Dermis blood vessel endothelial cell (primary cell): ENCODE data around the gene C11orf65. TPM values are rescaled to one million over a fixed set of nuclear protein-coding genes. Genes with fewer than 3 reads are reported as not detected.

Experiments
- DNase-seq: peaks from one replicate; pipeline ENCODE4 v3.0.0; 2010
- total RNA-seq: library from RNA; depleted of rRNA; stranded (reverse); fragments of >200 nt; gene quantifications from 2 replicates; pipeline ENCODE4 v1.2.3, GENCODE V29; 2014

C11orf65 gene, protein sequence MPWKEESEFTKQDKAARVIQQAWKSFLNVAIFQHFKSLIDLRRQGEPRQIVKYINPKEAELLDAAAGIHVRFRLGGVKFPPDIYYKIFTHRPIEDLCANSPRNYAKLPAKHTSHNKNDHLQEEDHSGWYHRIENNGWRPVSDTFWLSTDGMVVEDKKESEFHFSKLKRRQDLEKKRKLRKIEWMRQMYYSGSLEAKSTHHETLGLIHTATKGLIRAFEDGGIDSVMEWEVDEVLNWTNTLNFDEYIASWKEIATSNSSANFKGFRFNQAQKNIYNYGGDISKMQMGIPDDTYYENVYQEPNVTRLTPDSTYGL
- 0.09 TPM in 1 of 2 replicates, not detected in the other for total RNA-seq

DNA sequence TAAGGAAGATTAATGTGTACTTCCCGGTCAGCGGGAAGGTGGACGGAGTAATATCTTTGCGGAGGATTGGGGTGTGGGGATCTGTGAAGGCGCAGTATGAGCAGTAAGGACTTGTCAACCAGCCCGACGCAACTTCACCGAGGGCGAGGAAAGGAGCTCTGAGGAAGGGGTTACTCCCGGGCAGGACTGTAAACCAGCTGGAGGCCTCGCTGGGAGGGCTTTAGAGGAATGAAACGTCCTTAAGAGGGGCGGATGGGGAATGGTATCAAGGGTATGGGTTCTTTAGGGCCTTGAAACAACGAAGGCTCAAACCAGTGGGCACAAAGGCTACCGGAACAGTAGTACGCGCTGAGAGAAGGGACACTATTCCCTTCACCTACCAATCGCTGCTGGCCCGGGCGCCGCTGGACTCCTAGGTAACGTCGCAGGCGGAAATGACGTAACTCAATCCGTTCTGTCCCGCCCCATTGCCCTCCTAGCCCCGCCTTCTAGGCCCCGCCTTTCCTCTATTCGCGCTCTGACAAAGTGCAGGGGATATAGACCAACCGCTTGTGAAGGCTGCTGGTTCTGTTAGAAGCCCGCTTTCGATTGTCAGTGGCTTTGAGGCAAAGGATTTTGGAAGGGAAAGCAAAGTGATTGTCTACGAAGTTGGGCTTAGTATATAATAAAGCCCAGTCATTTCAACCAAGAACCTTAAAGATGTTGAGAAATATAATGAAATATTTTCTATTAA lies at the start of gene C11orf65:
Gene C11orf65 (minus strand): TSS at position 439 of the 733 bp plus-strand sequence. CDS start 5,970 bp downstream, outside the sequence.
- DNase-seq: peak; percentile 99

DNA sequence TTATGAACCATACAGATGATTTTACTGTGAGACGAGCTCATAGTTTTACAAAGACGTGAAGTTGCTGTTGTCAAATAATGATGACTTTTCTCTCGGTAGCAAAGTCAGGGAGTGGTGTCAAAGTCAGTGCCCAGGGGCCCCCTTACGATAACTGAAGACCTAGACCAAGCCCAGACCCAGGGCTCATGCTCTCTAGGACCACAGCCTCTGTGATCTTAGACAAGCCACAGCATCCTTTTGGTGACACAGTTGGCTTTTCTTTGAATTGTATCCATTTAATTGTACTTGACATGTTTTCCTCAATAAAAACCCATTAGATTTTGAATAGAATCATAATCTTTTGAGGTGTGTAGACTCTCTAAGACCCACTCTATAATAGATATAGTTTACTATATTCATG lies 48.8 kb upstream of the C11orf65 start:
- no peak for DNase-seq

DNA sequence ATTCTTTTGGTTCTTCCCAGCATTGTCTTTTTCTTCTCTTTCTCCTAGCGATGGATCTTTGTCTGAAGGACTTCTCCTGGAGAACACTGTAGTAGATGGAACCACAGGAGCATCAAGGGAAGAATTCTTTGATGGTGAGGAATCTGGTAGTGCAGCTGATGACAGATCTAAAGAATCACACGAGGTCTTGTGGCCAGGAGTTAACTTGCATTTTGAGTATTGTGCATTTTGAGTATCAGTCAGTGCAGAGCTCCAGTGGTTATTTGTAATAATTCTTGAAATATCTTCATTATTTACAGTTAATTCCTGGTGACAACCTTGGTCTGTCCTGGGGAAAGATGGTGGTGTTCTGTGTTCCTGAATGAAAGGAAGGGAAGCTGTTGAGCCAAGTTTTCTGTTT lies 45.4 kb upstream of the C11orf65 start:
- no peak for DNase-seq

DNA sequence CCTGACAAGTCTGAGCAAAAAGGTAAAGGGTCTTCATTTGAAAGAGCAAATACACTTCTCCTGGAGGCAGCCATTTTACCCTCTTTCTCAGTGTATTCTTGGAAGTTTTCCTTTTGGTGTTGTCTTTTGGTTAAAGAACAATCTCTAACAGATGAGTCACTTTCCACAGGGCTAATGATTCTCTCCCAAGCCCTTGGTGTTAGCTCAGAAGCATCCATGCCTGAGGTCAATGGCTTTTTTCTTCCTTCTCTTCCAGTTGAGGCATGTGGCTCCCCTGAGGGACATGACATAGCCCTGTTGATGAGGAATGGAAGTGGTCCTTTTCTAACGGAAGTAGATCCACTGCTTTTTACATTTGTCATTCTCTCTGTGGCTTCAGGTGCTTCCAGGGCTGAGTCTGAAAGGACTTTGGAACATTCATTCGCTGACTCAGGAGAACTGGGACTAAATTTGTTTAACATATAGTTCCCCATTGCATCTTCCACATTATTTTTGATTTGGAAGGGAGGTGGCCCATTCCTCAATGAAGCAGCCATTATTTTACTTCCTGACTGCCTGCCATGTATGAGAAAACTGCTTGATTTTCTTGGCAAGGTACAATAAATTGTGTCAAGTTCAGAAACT lies 44.6 kb upstream of the C11orf65 start:
- DNase-seq: no peak

DNA sequence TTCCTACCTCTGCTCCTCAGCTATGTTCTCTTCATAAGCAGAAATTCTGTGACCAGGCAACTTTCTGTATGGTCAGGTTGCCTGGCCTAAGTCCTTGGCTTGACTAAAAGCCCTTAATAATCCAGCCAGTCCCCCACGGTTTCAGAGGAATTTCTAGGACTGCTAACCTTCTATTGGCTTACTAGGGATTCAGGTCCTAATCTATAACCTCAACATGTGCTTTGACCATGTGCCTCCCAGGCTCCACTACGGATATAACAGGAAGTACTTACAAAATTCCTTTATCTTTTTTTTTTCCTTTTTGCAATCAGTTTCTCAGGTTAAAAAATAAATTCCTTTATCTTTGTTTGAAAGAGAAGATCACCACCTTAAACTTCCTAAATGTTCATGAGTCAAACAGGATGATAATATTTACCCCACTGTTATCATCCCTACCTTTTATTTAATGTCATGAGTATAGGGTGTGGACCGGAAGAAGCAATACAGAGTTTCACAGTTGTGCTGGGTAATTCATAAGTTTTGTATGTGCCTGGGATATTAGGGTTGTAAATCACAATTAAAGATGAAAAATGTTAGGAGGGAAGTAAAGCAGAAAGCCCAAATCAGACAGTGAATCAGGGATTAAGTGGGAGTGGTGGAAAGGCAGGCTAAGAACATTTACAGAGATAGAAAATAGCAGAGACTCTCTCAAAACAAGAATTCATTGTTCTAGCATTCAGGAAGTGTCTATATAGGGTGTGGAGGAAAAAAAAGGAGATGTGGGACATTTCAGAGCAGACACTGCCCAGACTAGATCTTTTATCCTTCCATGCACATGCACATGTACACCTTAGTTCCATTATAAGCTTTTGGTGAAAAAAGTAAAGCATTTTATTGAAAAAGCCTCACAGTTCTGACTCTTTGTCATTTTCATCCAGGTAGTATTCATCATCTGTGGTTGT lies 41.6 kb upstream of the C11orf65 start:
- no peak for DNase-seq

DNA sequence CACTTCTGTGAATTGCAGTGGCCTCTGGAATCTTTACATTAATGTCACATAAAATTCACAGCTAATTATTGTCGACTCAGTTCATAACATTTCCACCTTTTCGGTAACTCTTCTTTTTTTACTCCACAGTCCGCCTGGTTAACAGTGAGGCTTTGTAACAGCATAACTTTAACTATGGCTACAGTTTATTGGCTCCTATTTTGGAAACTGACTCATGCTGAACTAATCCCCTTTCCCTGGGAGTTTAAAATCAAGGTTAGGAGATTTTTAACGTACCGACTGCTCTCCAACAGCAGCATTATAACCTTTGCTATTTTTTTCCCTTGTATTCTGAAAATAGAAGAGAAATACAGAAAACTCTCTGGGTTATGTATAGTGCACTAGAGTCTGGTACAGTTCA lies 34.1 kb upstream of the C11orf65 start:
- DNase-seq: no peak

DNA sequence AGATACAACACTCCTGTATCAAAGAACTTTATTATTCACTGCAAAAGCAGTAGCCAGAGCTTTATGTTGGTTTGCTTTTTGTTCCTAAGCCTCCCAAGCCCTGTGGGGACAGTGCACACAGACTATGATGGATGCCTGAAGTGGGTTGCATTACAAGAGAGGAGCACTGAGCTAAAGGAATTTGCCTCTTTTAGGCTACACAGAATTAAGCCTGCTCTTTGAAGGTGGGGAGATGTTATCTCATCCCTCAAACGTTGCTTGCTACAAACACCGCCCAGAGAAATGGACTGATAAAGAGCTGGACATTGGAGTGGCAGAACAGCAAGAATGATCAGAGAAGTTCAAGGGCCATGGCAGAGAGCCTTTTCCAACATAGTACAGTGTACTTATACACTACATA lies 33.4 kb upstream of the C11orf65 start:
- no peak for DNase-seq

DNA sequence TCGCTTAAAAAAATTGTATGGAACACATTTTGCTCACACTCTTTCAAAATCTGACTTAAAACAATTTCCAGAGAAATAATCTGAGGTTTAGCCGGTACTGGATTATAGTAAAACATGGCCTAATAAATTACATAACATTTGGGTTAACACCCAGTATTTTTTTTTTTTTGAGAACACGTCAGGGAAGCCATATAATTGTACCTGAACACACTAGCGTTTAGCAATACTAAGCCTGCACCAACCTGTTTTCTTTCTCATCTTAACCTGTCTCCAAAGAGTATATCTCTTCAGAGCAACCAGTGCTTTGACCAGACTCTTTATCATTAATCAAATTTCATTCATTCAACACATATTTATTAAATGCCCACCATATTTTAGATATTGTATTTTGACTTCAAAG lies 32.8 kb upstream of the C11orf65 start:
- no peak for DNase-seq

DNA sequence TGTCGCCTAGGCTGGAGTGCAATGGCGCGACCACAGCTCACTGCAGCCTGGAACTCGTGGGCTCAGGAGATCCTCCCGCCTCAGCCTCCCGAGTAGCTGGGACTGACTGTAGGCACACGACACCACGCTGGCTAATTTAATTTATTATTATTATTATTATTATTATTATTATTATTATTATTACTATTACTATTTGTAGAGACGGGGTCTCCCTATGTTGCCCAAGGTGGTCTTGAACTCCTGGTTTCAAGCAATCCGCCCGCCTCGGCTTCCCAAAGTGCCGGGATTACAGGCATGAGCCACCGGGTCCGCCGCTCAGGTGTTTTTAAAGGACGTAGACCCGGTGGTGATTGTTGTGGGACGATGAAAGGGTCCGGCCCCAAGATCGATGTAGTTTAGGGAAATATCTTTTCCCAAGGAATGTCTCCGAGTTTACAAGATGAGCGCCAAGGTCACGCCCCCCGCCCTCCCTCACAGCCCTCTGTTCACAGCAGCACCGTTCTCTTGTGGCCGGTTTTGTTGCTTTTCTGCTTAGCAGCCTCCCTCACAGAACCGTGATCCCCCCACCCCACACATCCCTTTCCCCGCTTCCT lies 31.6 kb upstream of the C11orf65 start:
- DNase-seq: no peak

DNA sequence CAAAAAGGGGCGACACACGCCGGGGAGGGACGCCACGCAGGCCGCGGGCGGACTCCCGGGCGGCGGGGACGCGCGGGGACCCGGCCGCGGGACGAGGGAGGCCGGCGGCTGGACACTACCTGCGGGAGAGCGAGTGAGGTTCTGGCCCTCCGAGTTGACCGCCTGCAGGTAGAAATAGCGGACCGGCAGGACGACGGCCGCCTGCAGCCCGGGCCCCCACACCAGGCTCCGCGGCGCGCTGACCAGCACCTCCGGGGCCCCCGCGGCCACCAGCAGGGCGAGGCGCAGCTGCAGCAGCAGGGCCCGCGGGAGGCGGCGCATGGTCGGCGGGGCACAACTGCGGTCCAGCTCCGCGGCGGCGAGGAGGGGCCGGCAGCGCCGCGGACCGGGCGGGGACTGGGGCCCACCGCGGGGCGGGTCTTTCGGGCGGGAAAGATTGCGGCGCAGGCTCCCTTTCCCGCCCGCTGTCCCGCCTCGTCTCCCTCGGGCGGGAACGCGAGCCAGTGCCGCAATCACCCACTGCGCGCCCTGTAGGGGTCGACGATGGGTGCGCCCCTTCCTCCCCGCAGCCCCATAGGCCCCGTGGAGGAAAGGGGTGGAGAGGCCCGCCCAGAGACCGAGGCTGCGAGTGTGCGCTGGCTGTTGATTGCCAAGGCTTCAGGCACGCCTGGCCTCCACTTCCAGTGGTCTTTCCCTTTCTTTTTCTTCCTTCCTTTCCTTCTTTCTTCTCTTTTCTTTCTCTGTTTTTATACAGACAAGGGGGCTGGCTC lies 30.9 kb upstream of the C11orf65 start, which contains the start of gene POGLUT3:
Gene POGLUT3 (minus strand): TSS at position 339 of the 770 bp plus-strand sequence. CDS start 18 bp downstream, at position 321.
- peak; percentile 62 for DNase-seq

DNA sequence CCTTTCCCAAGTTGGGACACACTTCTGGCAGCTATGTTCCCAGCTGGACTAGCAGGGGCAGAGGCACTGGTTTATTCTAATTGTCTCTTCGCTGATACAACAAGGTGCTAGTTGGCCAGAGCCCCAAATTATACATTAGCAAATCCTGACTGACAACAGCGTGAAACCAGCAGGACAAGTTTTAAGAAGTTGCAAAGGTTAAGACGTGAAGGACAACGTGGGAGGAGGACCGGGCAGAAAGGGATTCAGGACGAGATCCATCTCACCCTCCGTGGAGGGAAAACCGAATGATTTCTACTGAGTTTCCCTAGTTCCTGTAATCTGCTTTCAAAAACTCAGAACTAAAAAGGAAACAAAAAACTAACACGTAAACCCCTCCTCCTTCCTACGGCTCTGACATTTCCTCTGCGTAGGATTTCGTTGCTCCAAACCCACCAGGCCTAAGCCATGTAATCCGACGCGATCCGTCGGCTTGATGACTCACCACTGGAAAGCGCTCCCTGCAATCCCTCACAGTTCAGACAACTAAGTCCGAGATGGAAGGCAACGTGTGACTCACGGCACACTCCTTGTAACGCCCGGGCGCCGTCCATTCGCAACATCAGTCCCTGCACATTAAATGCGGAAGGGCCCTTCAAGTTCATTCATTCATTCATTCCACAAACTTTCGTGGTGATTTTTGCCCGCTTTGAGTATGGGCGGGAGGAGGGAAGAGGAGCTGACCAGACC lies 30.2 kb upstream of the C11orf65 start:
- DNase-seq: peak; percentile 99

DNA sequence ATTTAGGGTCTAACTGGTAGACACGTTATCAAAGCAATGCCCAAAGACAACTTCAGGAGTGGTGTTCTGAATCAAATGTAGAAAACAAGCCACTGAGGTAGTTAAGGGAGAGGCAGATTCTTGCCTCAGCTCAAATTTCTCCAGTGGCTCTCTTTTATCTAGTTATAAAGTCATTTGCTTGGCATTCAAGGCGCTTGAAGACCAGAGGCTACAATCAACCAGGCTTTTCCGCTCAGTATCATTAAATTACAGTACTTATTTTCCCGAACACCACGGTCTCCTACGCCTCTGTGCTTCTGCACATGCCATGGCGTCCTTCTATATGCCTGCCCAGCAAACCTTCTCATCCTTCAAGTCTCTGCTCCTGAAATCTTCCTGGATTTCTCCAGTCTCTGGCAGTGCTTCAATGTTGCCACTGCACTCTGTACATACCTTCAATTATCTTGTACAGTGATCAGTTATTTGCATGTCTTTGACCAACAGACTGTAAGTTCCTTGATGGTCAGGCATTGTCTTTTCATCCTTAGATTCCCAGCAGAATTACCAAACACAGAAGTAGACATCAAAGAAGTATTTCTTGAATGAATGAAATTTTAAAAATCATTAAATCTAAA lies 29.4 kb upstream of the C11orf65 start:
- peak; percentile 15 for DNase-seq

DNA sequence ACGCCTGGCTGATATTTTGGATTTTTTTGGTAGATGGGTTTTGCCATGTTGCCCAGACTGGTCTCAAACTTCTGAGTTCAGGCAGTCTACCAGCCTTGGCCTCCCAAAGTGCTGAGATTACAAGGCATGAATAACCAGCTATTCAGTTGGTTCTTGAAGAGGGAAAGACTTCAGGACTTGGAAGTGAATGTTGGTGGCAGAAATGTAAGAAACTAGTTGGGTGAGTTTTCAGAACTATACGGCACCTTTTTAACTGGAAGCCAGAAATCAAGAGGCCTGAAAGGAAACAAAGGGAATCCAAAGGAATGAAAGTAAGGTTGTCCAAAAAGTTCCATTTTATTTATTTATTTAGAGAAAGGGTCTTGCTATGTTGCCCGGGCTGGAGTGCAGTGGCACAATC lies 28.0 kb upstream of the C11orf65 start:
- no peak for DNase-seq

DNA sequence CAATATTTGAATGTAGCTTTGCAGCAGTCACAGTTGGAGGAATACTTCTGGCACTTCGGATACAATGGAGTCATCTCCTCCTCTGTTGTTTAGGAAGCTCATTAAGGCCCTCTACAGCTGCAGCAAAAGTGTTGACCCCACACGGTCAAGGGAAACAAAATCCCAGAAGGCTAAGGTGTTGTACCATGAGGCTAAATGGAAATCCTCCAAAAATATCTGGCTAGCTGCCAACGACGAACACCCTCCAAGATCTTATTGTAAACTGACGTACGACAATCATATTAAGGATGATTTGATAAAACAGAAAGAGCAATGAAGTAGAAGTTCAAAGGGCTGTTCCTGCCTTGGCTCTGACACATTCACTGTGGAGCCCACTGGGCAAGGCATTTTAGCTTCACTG lies 26.9 kb upstream of the C11orf65 start:
- peak; percentile 28 for DNase-seq

DNA sequence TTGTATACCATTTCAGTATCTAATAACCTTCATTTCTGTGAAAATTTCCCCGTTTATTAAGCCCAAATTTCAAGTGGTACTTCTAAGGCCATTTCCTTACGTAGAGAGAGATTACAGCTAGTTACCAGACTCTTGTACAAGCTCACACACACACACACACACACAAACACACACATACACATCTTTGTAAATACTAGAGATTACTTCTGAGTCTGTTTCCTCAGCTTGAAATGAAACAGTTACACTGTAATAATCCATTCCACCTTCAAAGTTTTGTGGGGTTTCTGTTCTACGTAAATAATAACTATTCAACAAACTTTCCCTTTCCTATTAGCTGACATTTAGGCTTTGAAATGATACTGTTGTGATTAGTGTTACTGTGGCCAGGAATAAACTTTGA lies 24.6 kb upstream of the C11orf65 start:
- DNase-seq: no peak

DNA sequence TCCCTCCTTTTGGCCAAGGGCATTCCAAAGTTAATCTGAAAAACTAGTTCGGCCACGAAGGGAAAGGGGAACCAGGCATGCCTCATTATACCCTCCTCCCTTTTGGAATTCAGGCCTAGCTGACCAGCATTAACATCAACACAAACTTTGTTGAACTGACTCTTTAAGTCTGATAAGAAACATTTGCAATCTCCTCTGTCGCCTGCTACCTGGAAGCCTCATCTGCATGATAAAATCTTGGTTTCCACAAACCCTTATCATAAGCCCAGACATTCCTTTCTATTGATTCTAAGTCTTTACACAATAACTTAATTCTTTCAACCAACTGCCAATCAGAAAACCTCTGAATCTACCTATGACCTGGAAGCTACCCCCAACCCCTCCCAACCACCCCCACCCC lies 19.5 kb upstream of the C11orf65 start:
- no peak for DNase-seq

DNA sequence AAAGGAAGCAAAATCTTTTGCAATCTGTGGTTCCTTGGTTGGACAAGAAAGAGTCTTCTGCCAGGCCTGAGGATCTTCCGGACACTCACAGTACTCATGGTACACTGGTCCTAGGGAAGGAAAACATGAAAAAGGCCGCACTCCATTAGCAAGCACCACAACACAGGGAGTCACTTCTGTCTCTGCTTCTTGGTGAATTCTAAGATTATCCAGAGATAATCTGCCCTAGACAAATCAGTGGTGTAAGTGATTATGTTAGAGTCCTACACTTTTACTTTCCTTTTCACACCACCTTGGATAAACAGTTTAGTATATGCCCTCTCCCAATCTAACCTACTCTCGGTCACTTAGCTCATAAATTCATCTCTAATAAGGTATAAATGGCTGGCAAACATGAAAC lies 19.0 kb upstream of the C11orf65 start:
- no peak for DNase-seq

DNA sequence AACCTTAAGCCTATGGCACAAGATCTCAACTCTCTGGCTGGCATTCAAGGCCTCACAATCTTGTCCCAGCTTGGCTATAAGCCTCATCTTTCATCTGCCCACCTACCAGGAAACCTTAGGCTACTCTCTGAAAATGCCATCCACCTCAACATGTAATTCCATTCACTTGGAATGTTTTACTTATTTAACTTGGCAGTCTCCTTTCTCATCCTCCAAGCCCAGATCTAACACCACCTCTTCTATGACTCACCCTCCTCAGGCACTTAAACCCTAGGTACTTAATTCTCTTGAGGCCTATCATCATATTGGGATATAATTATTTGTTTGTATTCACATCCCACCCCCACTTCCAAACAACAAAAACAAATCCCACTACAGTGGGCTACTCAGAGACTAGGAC lies 15.8 kb upstream of the C11orf65 start:
- no peak for DNase-seq

DNA sequence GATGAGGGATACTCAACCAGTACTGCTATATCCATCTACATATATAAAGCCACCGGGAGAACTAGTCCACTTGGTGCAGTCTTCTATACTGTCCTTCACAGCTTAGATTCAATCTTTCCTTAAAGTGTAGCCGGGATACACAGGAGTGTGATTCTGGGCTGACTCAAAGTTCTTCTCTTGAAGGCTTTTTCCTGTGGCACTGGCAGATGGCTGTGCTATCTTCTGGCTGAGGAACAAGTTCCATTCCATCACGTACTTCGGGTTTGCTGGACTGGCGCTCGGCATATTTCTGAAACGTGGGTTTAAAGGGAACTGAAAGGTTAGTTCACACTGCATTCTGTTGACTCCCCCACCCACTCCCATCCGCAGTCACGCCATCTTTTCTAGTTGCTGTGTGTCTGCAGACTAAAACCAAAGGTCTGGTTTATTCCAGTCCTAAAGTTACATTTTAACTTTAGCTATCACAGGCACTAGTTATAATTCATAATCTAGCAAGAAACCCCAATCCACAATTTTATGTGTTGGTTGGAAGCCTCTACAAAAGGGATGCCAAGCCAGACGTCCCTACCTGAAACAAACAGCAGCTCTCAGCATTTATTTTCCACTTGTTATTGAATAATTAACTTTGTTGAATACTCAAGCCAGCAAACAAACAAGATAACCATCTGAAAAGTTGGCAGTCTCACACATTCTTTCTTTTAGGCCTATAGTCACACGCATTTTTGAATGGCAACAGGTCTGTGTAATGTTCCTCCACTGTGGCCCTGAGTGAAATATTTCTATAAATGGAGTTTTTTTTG lies 7.5 kb upstream of the C11orf65 start:
- DNase-seq: no peak
